ENCODE data around the gene RNASE12.

- TF ChIP-seq, protein P1, sequence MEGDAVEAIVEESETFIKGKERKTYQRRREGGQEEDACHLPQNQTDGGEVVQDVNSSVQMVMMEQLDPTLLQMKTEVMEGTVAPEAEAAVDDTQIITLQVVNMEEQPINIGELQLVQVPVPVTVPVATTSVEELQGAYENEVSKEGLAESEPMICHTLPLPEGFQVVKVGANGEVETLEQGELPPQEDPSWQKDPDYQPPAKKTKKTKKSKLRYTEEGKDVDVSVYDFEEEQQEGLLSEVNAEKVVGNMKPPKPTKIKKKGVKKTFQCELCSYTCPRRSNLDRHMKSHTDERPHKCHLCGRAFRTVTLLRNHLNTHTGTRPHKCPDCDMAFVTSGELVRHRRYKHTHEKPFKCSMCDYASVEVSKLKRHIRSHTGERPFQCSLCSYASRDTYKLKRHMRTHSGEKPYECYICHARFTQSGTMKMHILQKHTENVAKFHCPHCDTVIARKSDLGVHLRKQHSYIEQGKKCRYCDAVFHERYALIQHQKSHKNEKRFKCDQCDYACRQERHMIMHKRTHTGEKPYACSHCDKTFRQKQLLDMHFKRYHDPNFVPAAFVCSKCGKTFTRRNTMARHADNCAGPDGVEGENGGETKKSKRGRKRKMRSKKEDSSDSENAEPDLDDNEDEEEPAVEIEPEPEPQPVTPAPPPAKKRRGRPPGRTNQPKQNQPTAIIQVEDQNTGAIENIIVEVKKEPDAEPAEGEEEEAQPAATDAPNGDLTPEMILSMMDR (IDR thresholded peaks at IDR 0.05), result no peak
- no peak for TF ChIP-seq EP300 (IDR thresholded peaks at IDR 0.05)
- TF ChIP-seq POLR2A (IDR thresholded peaks at IDR 0.05), result no peak
Measured at GRCh38 chr14:20632448-20632830, 41.3 kb upstream of the RNASE12 start.
